Epithelial cell of proximal tubule (primary cell): ENCODE results near the gene SUDS3. TPM values are rescaled to one million over a fixed set of nuclear protein-coding genes. Genes with fewer than 3 reads are reported as not detected.

Experiments used
- DNase-seq: peaks from one replicate; pipeline ENCODE4 v3.0.0-alpha.2; 2011; ENCODE audit warnings: low read depth
- H3K4me3 ChIP-seq: 2 replicates; pipeline ENCODE4 v1.5.1; 2011; ENCODE audit warnings: low read depth, mild to moderate bottlenecking, low read length
- CTCF ChIP-seq: conservative IDR thresholded peaks from 2 replicates; pipeline ENCODE4 v1.5.1; 2012; ENCODE audit warnings: low read depth, mild to moderate bottlenecking, low read length
- total RNA-seq: library from RNA; depleted of rRNA; stranded (reverse); fragments of >200 nt; gene quantifications from 2 replicates; pipeline ENCODE4 v1.2.3, GENCODE V29; 2015

The SUDS3 gene
- total RNA-seq, 1 donor from 2014 or later: 25.9 TPM

- no peak for DNase-seq
- TF ChIP-seq CTCF: no peak
- no peak overlapping the region for H3K4me3 ChIP-seq
Observed at GRCh38 chr12:118357257-118358007, 18.9 kb upstream of the SUDS3 start.

DNA sequence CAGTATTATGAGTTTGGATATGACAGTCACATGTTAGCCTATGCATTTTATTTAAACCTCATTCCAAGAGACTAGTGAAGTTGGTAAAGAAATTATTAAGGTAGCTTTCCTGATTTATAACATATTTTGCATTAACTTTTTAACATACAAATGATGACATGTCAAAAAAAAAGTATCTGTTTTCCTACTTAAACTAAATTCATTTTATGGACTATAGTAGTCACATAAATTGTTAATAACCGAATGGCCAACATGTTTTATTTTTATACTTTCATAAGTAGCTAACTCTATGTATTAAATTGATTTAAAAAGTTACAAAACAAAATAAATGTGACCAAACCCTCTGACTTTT is 18.4 kb upstream of the SUDS3 start:
- no peak for DNase-seq
- TF ChIP-seq CTCF: no peak
- H3K4me3 ChIP-seq: no peak overlapping the region

DNA sequence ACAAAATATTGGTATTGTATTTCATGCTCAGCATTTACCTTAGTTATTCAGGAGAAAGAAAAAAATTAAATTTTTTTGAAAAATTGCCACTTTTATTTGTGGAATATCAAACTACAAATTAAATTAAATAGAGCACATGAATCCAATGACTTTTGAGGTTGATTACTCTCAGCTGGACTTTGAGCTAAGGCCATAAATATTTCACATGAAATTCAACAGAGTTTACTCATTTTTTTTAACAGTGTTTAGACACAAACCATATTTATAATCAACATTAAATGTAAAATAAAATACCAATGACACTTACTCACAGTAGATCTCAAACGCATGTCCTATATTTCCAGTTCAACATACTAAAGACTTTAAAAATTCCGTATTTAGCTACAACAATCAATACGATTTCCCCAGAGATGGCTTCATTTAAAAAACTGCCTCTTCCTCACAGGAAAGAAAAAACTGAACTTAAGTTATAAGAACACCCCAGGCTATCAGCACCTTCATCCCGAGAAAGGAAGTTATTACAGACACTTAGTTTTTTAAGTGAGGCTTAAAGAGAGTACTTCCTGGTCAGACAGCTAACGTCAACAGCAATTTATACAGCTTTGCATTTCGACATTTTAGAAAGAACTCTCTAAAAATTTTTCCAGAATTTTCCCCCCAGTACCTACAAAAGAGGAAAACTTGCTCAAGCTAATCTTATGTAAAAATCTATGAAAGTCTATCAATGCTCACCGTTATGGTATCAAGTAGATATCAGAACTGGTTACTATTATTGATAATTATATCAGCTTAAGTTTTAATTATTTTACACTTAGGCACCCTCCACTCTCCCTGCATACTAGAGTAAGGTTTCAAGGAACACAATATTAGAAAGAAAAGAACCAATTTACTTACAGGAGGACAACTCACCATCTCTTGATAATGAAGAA is 17.5 kb upstream of the SUDS3 start:
- TF ChIP-seq CTCF: no peak
- H3K4me3 ChIP-seq: no peak overlapping the region
- DNase-seq: no peak

DNA sequence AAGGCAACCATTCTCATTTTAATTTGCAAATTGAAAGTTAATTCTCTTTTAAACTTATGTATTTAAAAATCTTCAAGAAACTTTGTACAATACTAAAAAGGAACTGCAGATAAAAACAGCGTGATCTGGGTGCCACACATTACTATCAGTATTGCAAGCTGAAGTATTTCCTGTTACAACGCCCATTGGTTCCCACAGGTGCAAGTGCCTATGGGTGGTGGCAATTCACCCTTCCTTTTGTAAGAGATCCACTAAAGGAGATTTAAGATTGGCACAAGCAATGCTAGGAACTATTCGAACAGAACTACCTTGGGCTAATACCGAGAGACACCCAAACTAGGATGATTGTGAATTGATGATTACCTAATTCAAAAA is 16.8 kb upstream of the SUDS3 start:
- no peak for TF ChIP-seq CTCF
- no peak for DNase-seq
- H3K4me3 ChIP-seq: no peak overlapping the region

DNA sequence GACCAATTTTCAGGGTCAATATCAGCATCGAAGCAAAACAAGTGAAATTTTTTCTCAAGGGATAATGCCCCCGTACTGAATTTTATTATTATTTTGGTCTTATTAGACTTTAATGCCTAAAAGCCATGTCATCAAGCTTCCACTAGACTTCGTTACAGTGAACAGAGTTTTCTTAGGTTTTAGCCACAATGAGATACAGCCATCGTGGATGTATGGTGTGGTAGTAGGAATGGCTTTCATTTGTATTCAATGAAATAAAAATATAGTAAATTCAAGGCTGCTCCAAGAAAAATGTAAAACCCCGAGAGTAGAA is 15.3 kb upstream of the SUDS3 start:
- TF ChIP-seq CTCF: no peak
- no peak overlapping the region for H3K4me3 ChIP-seq
- no peak for DNase-seq

GRCh38 chr12:118361889-118362288 is 14.5 kb upstream of the SUDS3 start:
- TF ChIP-seq CTCF: no peak
- no peak overlapping the region for H3K4me3 ChIP-seq
- no peak for DNase-seq

DNA sequence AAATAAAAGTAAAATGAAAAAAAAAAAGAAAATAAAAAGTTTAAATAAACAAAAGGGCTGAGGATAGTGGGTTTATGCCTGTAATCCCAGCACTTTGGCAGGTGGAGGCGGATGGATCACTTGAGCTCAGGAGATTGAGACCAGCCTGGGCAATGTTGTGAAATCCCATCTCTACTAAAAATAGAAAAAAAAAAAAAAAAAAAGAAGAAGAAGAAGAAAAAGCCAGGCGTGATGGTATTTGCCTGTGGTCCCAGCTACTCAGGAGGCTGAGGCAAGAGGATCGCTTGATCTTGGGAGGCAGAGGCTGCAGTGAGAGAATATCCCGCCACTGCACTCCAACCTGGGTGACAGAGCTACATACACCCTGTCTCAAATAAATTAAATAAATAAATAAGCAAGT is 7.5 kb upstream of the SUDS3 start:
- no peak overlapping the region for H3K4me3 ChIP-seq
- no peak for DNase-seq
- no peak for TF ChIP-seq CTCF
